ENCODE results near the gene OTUD7B.

DNA sequence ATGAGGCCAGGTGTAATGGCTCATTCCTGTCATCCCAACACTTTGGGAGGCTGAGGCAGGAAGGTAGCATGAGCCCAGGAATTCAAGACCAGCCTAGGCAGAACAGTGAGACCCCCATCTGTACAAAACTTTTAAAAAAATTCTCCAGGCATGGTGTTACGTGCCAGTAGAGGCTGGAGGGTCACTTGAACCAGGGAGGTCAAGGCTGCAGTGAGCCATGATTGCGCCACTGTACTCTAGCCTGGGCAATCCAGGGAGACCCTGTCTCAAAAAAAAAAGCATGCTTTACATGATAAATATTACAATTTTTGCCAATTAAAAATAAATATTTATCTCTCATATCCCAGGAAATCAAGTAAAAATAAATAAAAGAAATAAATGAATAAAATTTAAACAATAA lies 39.4 kb upstream of the OTUD7B start:
- TF ChIP-seq CTCF (IDR thresholded peaks at IDR 0.05): no peak
- no peak for TF ChIP-seq EZH2 (IDR thresholded peaks at IDR 0.05; ENCODE audit: borderline replicate concordance, insufficient read depth, low read depth, low read length, poor library complexity, severe bottlenecking)

Data from B cell (primary cell).